SK-N-SH (cell line): ENCODE results near the gene CD200. TPM values are rescaled to one million over a fixed set of nuclear protein-coding genes. Genes with fewer than 3 reads are reported as not detected.

Source experiments
- CTCF ChIA-PET: fragments of 300-600, 350-600 bp; formaldehyde crosslinking; extraction: SDS; loops from one replicate; lab custom pipeline; 2021; lab: Yijun Ruan, JAX
- POLR2A ChIA-PET: fragments of 350-600 bp; sonication (Branson Sonifier 250); formaldehyde crosslinking; extraction: SDS; loops from one replicate; lab custom pipeline; 2020; ENCODE audit warnings: antibody characterized with exemption, inconsistent platforms; lab: Yijun Ruan, JAX
- DNase-seq: peaks from one replicate; pipeline ENCODE4 v3.0.0; 2012
- H2AFZ ChIP-seq: fragments of 200-600 bp; sonication (generic); 2 replicates; pipeline ENCODE4 v1.8.1; 2016; ENCODE audit warnings: antibody characterized with exemption, mild to moderate bottlenecking, low read depth
- H3F3A ChIP-seq: fragments of 200-600 bp; sonication (generic); replicated peaks from 2 replicates; pipeline ENCODE3; 2016; ENCODE audit warnings: antibody characterized with exemption, mild to moderate bottlenecking; ENCODE audit not compliant: insufficient read depth
- H3K27ac ChIP-seq, 2 experiments: fragments of 200-500 bp in 1 of 2; fragments of 200-600 bp in 1 of 2; sonication (Bioruptor generic) in 1 of 2; sonication (generic), shearing (Covaris generic) in 1 of 2; 2 replicates each; pipeline versions ENCODE4 v1.5.1 to v1.6.1; 2014 to 2016; ENCODE audit warnings: low read depth in 2 of 2, inconsistent platforms in 1 of 2, low read length in 1 of 2, mild to moderate bottlenecking in 1 of 2, mixed read lengths in 1 of 2
- H3K27me3 ChIP-seq: fragments of 200-600 bp; sonication (generic), shearing (Covaris generic); 2 replicates; pipeline ENCODE4 v1.6.1; 2016; ENCODE audit warnings: mixed run types; ENCODE audit not compliant: insufficient read depth
- H3K36me3 ChIP-seq, 2 experiments: fragments of 200-500 bp in 1 of 2; fragments of 200-600 bp in 1 of 2; sonication (Bioruptor generic) in 1 of 2; sonication (generic) in 1 of 2; replicated peaks in 1 of 2; 2 replicates each; pipeline versions ENCODE3 to v1.5.1; 2014 to 2016; ENCODE audit warnings: low read length in 1 of 2, mild to moderate bottlenecking in 1 of 2; ENCODE audit not compliant: insufficient read depth in 2 of 2, control insufficient read depth in 1 of 2
- H3K4me1 ChIP-seq, 2 experiments: fragments of 200-500 bp in 1 of 2; fragments of 200-600 bp in 1 of 2; sonication (Bioruptor generic) in 1 of 2; sonication (generic), shearing (Covaris generic) in 1 of 2; 2 replicates each; pipeline versions ENCODE4 v1.5.1 to v1.6.1; 2014 to 2016; ENCODE audit warnings: low read depth in 1 of 2, low read length in 1 of 2, mixed run types in 1 of 2; ENCODE audit not compliant: insufficient read depth in 2 of 2, control insufficient read depth in 1 of 2
- H3K4me2 ChIP-seq: fragments of 200-600 bp; sonication (generic), shearing (Covaris generic); 2 replicates; pipeline ENCODE4 v1.6.1; 2017; ENCODE audit warnings: mixed run types
- H3K4me3 ChIP-seq, 2 experiments: fragments of 200-500 bp in 1 of 2; fragments of 200-600 bp in 1 of 2; sonication (Bioruptor generic) in 1 of 2; sonication (generic), shearing (Covaris generic) in 1 of 2; 2 replicates each; pipeline versions ENCODE4 v1.5.1 to v1.8.1; 2014 to 2016; ENCODE audit warnings: low read depth in 2 of 2, inconsistent platforms in 1 of 2, low read length in 1 of 2, mild to moderate bottlenecking in 1 of 2, mixed read lengths in 1 of 2, moderate library complexity in 1 of 2
- H3K79me2 ChIP-seq: fragments of 200-600 bp; sonication (generic); 2 replicates; pipeline ENCODE4 v1.8.1; 2017; ENCODE audit warnings: mild to moderate bottlenecking; ENCODE audit not compliant: insufficient read depth
- H3K9ac ChIP-seq: fragments of 200-600 bp; sonication (generic); 2 replicates; pipeline ENCODE4 v1.6.1; 2017; ENCODE audit warnings: mixed run types
- H3K9me2 ChIP-seq: fragments of 200-600 bp; sonication (generic); 2 replicates; pipeline ENCODE4 v1.6.1; 2017; ENCODE audit warnings: mixed run types
- H3K9me3 ChIP-seq: fragments of 200-600 bp; sonication (generic); 2 replicates; pipeline ENCODE4 v1.6.1; 2017; ENCODE audit warnings: mixed run types, mild to moderate bottlenecking, moderate library complexity
- H4K20me1 ChIP-seq: fragments of 200-600 bp; sonication (generic); 2 replicates; pipeline ENCODE4 v1.6.1; 2017; ENCODE audit warnings: mild to moderate bottlenecking, mixed run types; ENCODE audit not compliant: insufficient read depth
- CTCF ChIP-seq: fragments of 200-600 bp; sonication (generic); IDR thresholded peaks from 2 replicates; pipeline ENCODE4 v1.6.1; 2017; ENCODE audit warnings: antibody characterized with exemption, mild to moderate bottlenecking, moderate library complexity
- ELF1 ChIP-seq: IDR thresholded peaks from 2 replicates; pipeline ENCODE4 v1.4.0; 2012
- EZH2phosphoT487 ChIP-seq: fragments of 200-600 bp; sonication (generic); IDR thresholded peaks from 2 replicates; pipeline ENCODE4 v1.6.1; 2017; ENCODE audit warnings: low read depth, mixed run types, mild to moderate bottlenecking, antibody characterized with exemption, moderate library complexity, borderline replicate concordance
- FOXM1 ChIP-seq: IDR thresholded peaks from 2 replicates; pipeline ENCODE4 v1.4.0; 2012; ENCODE audit warnings: low read depth, mild to moderate bottlenecking
- JUND ChIP-seq: IDR thresholded peaks from 2 replicates; pipeline ENCODE4 v1.4.0; 2012
- MEF2A ChIP-seq: IDR thresholded peaks from 2 replicates; pipeline ENCODE4 v1.4.0; 2012; ENCODE audit warnings: low read depth, borderline replicate concordance
- MXI1 ChIP-seq: IDR thresholded peaks from 2 replicates; pipeline ENCODE4 v1.6.1; 2012; ENCODE audit warnings: mild to moderate bottlenecking, low read depth, low read length, improper control_type of control experiment
- RAD21 ChIP-seq: IDR thresholded peaks from 2 replicates; pipeline ENCODE4 v1.6.1; 2012; ENCODE audit warnings: mild to moderate bottlenecking, low read length
- RCOR1 ChIP-seq: fragments of 150-350 bp; IDR thresholded peaks from 2 replicates; pipeline ENCODE4 v1.6.1; 2017; ENCODE audit warnings: antibody characterized with exemption, low read length
- RXRA ChIP-seq: IDR thresholded peaks from 2 replicates; pipeline ENCODE4 v1.4.0; 2012; ENCODE audit warnings: low read depth, mild to moderate bottlenecking, borderline replicate concordance
- SMC3 ChIP-seq: IDR thresholded peaks from 2 replicates; pipeline ENCODE4 v1.6.1; 2012; ENCODE audit warnings: low read depth, low read length, improper control_type of control experiment
- TCF12 ChIP-seq: IDR thresholded peaks from 2 replicates; pipeline ENCODE4 v1.4.0; 2012
- TEAD4 ChIP-seq: IDR thresholded peaks from 2 replicates; pipeline ENCODE4 v1.4.0; 2012; ENCODE audit warnings: mild to moderate bottlenecking, borderline replicate concordance; ENCODE audit not compliant: insufficient read depth
- USF1 ChIP-seq: IDR thresholded peaks from 2 replicates; pipeline ENCODE4 v1.4.0; 2012; ENCODE audit warnings: low read depth, borderline replicate concordance
- YY1 ChIP-seq: IDR thresholded peaks from 2 replicates; pipeline ENCODE4 v1.4.0; 2012; ENCODE audit warnings: low read depth, mild to moderate bottlenecking
- WGBS: methylation state at CpG from one replicate; pipeline ENCODE4 v1.1.6; 2017; ENCODE audit warnings: low lambda C conversion rate; 5-methylcytosine and 5-hydroxymethylcytosine counted together
- polyA plus RNA-seq, 3 experiments: library from polyadenylated mRNA; depleted of rRNA; stranded (reverse); fragments of >200 nt; gene quantifications; 2 replicates each; pipeline ENCODE4 v1.2.3, GENCODE V29; 2012

Gene CD200
- polyA plus RNA-seq, 1 of the 3 experiments (the other 2 are of a cell fraction), result 1.1 TPM

GRCh38 chr3:112338021-112338726, 5.2 kb downstream of the CD200 start:
- ChIA-PET CTCF (interaction anchor here (0.6 to 1.4 kb wide), 3 partner anchors 17 to 180 kb away, joined by 3 to 6 read pairs (median 3); partner anchors contain the start of gene SLC9C1), POLR2A (no interaction called here)
- no peak overlapping the region for H3K4me2 ChIP-seq
- DNase-seq, result no peak
- no peak overlapping the region for H3K27ac ChIP-seq
- no peaks in the 10 kb centered on the region for H3F3A ChIP-seq
- H3K9me3 ChIP-seq, result no peaks in the 10 kb centered on the region
- 55% methylated on average over 6 of the region's 6 CpGs for WGBS
- peaks cover 0 to 2% of the 10 kb centered on the region in 2 experiments; a peak in 1 of 4 replicates for H3K4me1 ChIP-seq
- H2AFZ ChIP-seq, result no peak overlapping the region
- H3K4me3 ChIP-seq, result no peak overlapping the region
- no peaks in the 10 kb centered on the region for H3K36me3 ChIP-seq
- H3K79me2 ChIP-seq, result no peaks in the 10 kb centered on the region
- H3K9me2 ChIP-seq, result no peaks in the 10 kb centered on the region
- no peaks in the 10 kb centered on the region; the same call in 1 of the 2 replicates for H3K27me3 ChIP-seq
- no peak for TF ChIP-seq RAD21
- no peak for TF ChIP-seq FOXM1
- no peak for TF ChIP-seq MXI1
- TF ChIP-seq JUND, result no peak
- H3K9ac ChIP-seq, result no peak overlapping the region
- no peaks in the 10 kb centered on the region for H4K20me1 ChIP-seq

GRCh38 chr3:112338727-112339056, 5.7 kb downstream of the CD200 start:
- POLR2A ChIA-PET, result no interaction called here
- H3K9me2 ChIP-seq, result no peaks in the 10 kb centered on the region
- H3K4me2 ChIP-seq, result no peak overlapping the region
- H3K27ac ChIP-seq, result no peak overlapping the region
- no peaks in the 10 kb centered on the region for H3K27me3 ChIP-seq
- H3K9ac ChIP-seq, result no peak overlapping the region
- CTCF ChIA-PET, result interaction anchor here (0.6 to 1.4 kb wide), 5 partner anchors 17 to 180 kb away, joined by 3 to 6 read pairs (median 3); partner anchors contain the start of gene SLC9C1
- H3K9me3 ChIP-seq, result no peaks in the 10 kb centered on the region
- DNase-seq, result no peak
- no peaks in the 10 kb centered on the region for H3F3A ChIP-seq
- 53% methylated on average over 2 of the region's 2 CpGs for WGBS
- no peaks in the 10 kb centered on the region for H3K36me3 ChIP-seq
- peaks cover 0 to 2% of the 10 kb centered on the region in 2 experiments; a peak in 1 of 4 replicates for H3K4me1 ChIP-seq
- no peaks in the 10 kb centered on the region for H3K79me2 ChIP-seq
- H2AFZ ChIP-seq, result no peak overlapping the region
- no peak overlapping the region for H3K4me3 ChIP-seq
- H4K20me1 ChIP-seq, result no peaks in the 10 kb centered on the region
- TF ChIP-seq RXRA (no peak), YY1 (no peak), TCF12 (no peak), FOXM1 (no peak), CTCF (no peak), RCOR1 (no peak), MEF2A (no peak)

GRCh38 chr3:112339134-112339533, 6.2 kb downstream of the CD200 start:
- H3K27ac ChIP-seq, result no peak overlapping the region
- H3K9me2 ChIP-seq, result no peaks in the 10 kb centered on the region
- ChIA-PET POLR2A (no interaction called here), CTCF (interaction anchor here (0.6 to 1.4 kb wide), 3 partner anchors 46 to 80 kb away, joined by 3 to 6 read pairs (median 3); partner anchors contain the start of gene SLC9C1)
- H2AFZ ChIP-seq, result no peak overlapping the region
- no peak for DNase-seq
- no peaks in the 10 kb centered on the region for H3K79me2 ChIP-seq
- H3K4me2 ChIP-seq, result no peak overlapping the region
- no peak for TF ChIP-seq SMC3
- no peak for TF ChIP-seq TEAD4
- TF ChIP-seq FOXM1, result no peak
- no peak for TF ChIP-seq MXI1
- TF ChIP-seq USF1, result no peak
- no peak for TF ChIP-seq EZH2phosphoT487
- TF ChIP-seq ELF1, result no peak
- H3F3A ChIP-seq, result no peaks in the 10 kb centered on the region
- H3K36me3 ChIP-seq, result no peaks in the 10 kb centered on the region
- H4K20me1 ChIP-seq, result no peaks in the 10 kb centered on the region
- no peaks in the 10 kb centered on the region for H3K9me3 ChIP-seq
- no peak overlapping the region for H3K9ac ChIP-seq
- peaks cover 0 to 2% of the 10 kb centered on the region in 2 experiments; a peak in 1 of 4 replicates for H3K4me1 ChIP-seq
- H3K27me3 ChIP-seq, result no peaks in the 10 kb centered on the region
- H3K4me3 ChIP-seq, result no peak overlapping the region
